Measurements from ENCODE around the gene SLC50A1.
A peak's percentile ranks its signal among the peaks of the same experiment; 100 is the strongest.
"Not testable (repeated sequence)": the region's sequence is repeated elsewhere in the genome, so short reads cannot be mapped to it uniquely, and the experiment has no call there.

The SLC50A1 gene

GRCh38 chr1:155134880-155135414 is 705 bp upstream of the SLC50A1 start:
- no peaks in the 10 kb centered on the region for H3K9me3 ChIP-seq (ENCODE audit: control insufficient read depth, low read length)
- H3K27me3 ChIP-seq (replicated peaks; ENCODE audit: control insufficient read depth, insufficient read depth, low read length, poor library complexity, severe bottlenecking) = no peaks in the 10 kb centered on the region
- peak overlapping the region; percentile 89 for H3K4me3 ChIP-seq (ENCODE audit: insufficient read depth, low read depth, low read length, poor library complexity, severe bottlenecking)
- H3K27ac ChIP-seq (ENCODE audit: insufficient read depth, low read length, poor library complexity, severe bottlenecking) = peak overlapping the region; percentile 99
- H3K4me1 ChIP-seq (ENCODE audit: control insufficient read depth, insufficient read depth, low read length, poor library complexity, severe bottlenecking) = peaks cover 28% of the 10 kb centered on the region
- no peaks in the 10 kb centered on the region for H3K36me3 ChIP-seq (ENCODE audit: control insufficient read depth, insufficient read depth, low read length)
- DNase-seq = peak; percentile 34 to 45 (median 43)

DNA sequence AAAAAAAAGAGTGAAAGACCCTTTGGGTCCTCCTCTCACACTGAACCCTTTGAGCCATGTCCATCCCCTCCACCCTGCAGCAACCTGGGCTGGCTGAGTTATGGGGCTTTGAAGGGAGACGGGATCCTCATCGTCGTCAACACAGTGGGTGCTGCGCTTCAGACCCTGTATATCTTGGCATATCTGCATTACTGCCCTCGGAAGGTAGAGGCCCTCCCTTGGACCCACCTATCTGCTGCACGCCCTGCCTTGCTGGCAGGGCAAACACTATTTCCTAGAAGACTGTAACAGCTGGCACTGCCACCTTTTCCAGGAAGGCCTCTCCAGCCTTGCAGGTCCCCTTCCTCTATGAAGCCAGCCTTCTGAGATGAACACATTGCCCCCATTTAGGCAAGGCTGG is 1.1 kb downstream of the SLC50A1 start:
- peaks cover 28% of the 10 kb centered on the region for H3K4me1 ChIP-seq (ENCODE audit: control insufficient read depth, insufficient read depth, low read length, poor library complexity, severe bottlenecking)
- H3K27me3 ChIP-seq (replicated peaks; ENCODE audit: control insufficient read depth, insufficient read depth, low read length, poor library complexity, severe bottlenecking) = no peaks in the 10 kb centered on the region
- H3K4me3 ChIP-seq (ENCODE audit: insufficient read depth, low read depth, low read length, poor library complexity, severe bottlenecking) = peak overlapping the region; percentile 89
- no peaks in the 10 kb centered on the region for H3K36me3 ChIP-seq (ENCODE audit: control insufficient read depth, insufficient read depth, low read length)
- H3K27ac ChIP-seq (ENCODE audit: insufficient read depth, low read length, poor library complexity, severe bottlenecking) = peak overlapping the region; percentile 99
- DNase-seq = no peak
- no peaks in the 10 kb centered on the region for H3K9me3 ChIP-seq (ENCODE audit: control insufficient read depth, low read length)

GRCh38 chr1:155137154-155137949 is 1.7 kb downstream of the SLC50A1 start:
- Histone ChIP-seq H3K27me3 (replicated peaks; ENCODE audit: control insufficient read depth, insufficient read depth, low read length, poor library complexity, severe bottlenecking) (no peaks in the 10 kb centered on the region), H3K4me1 (ENCODE audit: control insufficient read depth, insufficient read depth, low read length, poor library complexity, severe bottlenecking) (peaks cover 28% of the 10 kb centered on the region), H3K4me3 (ENCODE audit: insufficient read depth, low read depth, low read length, poor library complexity, severe bottlenecking) (peak overlapping the region; percentile 89), H3K9me3 (ENCODE audit: control insufficient read depth, low read length) (no peaks in the 10 kb centered on the region), H3K36me3 (ENCODE audit: control insufficient read depth, insufficient read depth, low read length) (no peaks in the 10 kb centered on the region), H3K27ac (ENCODE audit: insufficient read depth, low read length, poor library complexity, severe bottlenecking) (peak overlapping the region; percentile 99)
- no peak for DNase-seq

DNA sequence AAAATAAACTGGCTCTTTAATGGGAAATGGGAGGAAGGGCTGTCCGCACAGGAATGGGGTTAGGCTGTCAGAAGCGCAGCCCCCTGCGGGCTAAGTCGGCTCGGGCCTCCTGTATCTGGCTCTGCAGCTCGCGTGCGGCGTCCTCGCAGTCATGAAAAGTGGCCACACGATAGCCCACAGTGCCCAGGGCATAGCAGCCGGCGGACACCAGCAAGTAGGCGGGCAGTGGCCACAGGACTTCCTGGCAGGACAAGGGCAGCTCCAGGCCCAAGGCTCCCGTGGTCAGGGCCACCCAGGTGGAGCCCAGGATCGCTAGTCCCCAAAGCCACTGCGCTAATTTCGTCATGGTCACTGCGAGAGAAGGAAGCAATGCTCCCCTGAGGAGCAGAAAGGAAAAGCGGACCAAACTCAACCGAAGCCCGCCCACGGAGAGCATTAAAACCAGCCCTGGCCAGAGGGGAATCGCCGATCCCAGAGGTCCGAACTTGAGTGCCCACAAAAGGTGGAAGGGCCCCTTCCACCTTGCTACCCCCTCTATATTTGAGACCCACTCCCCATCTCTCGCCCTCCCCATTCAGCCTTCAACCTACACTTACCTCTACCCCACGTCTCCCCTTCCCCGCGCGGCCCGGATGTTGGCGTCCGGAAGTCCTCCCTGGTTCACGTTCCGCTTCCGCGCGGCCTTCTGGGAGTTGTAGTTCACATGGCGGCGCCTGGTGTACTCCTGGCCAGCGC is 4.4 kb downstream of the SLC50A1 start, which contains the start of gene DPM3:
TSS of gene DPM3 (minus strand) at position 637 of the 735 bp plus-strand sequence. CDS start at position 346, 291 bp downstream.
- peaks cover 24% of the 10 kb centered on the region for H3K4me1 ChIP-seq (ENCODE audit: control insufficient read depth, insufficient read depth, low read length, poor library complexity, severe bottlenecking)
- no peaks in the 10 kb centered on the region for H3K9me3 ChIP-seq (ENCODE audit: control insufficient read depth, low read length)
- H3K27me3 ChIP-seq (replicated peaks; ENCODE audit: control insufficient read depth, insufficient read depth, low read length, poor library complexity, severe bottlenecking) = no peaks in the 10 kb centered on the region
- peak within 1 kb of the TSS; percentile 71 for H3K4me3 ChIP-seq (ENCODE audit: insufficient read depth, low read depth, low read length, poor library complexity, severe bottlenecking)
- H3K36me3 ChIP-seq (ENCODE audit: control insufficient read depth, insufficient read depth, low read length) = no peaks in the 10 kb centered on the region
- peak; percentile 70 to 82 (median 79) for DNase-seq
- peak within 1 kb of the TSS; percentile 78 for H3K27ac ChIP-seq (ENCODE audit: insufficient read depth, low read length, poor library complexity, severe bottlenecking)

DNA sequence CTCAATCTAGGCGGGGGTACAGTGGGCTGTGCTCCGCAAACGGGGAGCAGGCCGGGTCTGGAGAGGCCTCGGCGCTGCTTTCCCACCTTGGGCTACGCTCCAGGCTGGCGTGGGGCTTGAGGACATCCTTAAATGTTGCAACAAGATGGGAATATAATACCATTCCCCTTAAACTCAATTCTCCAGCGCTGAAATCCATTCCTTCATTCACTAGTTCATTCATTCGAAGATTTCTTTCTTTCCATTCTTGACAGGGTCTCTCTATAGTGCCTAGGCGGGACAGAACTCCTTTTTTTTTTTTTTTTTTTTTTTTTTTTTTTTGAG is 4.9 kb downstream of the SLC50A1 start:
- Histone ChIP-seq H3K27ac (ENCODE audit: insufficient read depth, low read length, poor library complexity, severe bottlenecking) (no peak overlapping the region), H3K27me3 (replicated peaks; ENCODE audit: control insufficient read depth, insufficient read depth, low read length, poor library complexity, severe bottlenecking) (no peaks in the 10 kb centered on the region), H3K36me3 (ENCODE audit: control insufficient read depth, insufficient read depth, low read length) (no peaks in the 10 kb centered on the region), H3K4me3 (ENCODE audit: insufficient read depth, low read depth, low read length, poor library complexity, severe bottlenecking) (peak overlapping the region; percentile 71), H3K9me3 (ENCODE audit: control insufficient read depth, low read length) (no peaks in the 10 kb centered on the region), H3K4me1 (ENCODE audit: control insufficient read depth, insufficient read depth, low read length, poor library complexity, severe bottlenecking) (peaks cover 20% of the 10 kb centered on the region)
- no peak for DNase-seq

DNA sequence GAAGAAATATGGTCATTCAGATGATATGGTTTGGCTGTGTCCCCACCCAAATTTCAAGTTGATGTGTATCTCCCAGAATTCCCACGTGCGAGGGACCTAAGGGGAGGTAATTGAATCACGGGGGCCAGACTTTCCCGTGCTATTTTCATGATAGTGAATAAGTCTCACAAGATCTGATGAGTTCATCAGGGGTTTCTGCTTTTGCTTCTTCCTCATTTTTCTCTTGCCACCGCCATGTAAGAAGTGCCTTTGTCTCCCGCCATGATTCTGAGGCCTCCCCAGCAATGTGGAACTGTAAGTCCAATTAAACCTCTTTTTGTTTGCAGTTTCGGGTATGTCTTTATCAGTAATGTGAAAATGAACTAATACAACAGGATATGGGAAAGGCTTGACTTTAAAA is 6.1 kb downstream of the SLC50A1 start:
- H3K27me3 ChIP-seq (replicated peaks; ENCODE audit: control insufficient read depth, insufficient read depth, low read length, poor library complexity, severe bottlenecking) = no peaks in the 10 kb centered on the region
- no peak for DNase-seq
- H3K27ac ChIP-seq (ENCODE audit: insufficient read depth, low read length, poor library complexity, severe bottlenecking) = no peak overlapping the region
- no peak overlapping the region for H3K4me3 ChIP-seq (ENCODE audit: insufficient read depth, low read depth, low read length, poor library complexity, severe bottlenecking)
- no peaks in the 10 kb centered on the region for H3K36me3 ChIP-seq (ENCODE audit: control insufficient read depth, insufficient read depth, low read length)
- no peaks in the 10 kb centered on the region for H3K9me3 ChIP-seq (ENCODE audit: control insufficient read depth, low read length)
- H3K4me1 ChIP-seq (ENCODE audit: control insufficient read depth, insufficient read depth, low read length, poor library complexity, severe bottlenecking) = peaks cover 16% of the 10 kb centered on the region

DNA sequence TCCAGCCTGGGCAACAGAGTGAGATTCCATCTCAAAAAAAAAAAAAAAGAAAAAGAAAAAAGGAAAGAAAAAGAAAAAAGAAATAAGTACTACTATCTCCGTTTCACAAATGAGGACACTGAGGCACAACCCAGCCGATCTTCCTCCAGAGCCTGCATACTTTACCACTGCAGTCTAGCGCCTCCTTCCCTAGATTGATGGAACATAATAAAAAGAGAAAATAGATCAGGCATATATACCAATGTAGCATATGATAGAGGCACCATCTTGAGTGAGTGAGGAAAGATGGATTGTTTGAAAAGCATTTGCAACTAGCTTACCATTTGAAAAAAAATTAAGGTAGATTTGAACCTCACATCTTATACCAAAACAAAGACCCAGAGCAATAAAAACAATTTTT is 9.8 kb downstream of the SLC50A1 start:
- Histone ChIP-seq H3K4me1 (ENCODE audit: control insufficient read depth, insufficient read depth, low read length, poor library complexity, severe bottlenecking) (no peaks in the 10 kb centered on the region), H3K27me3 (replicated peaks; ENCODE audit: control insufficient read depth, insufficient read depth, low read length, poor library complexity, severe bottlenecking) (no peaks in the 10 kb centered on the region), H3K9me3 (ENCODE audit: control insufficient read depth, low read length) (no peaks in the 10 kb centered on the region), H3K4me3 (ENCODE audit: insufficient read depth, low read depth, low read length, poor library complexity, severe bottlenecking) (no peak overlapping the region), H3K36me3 (ENCODE audit: control insufficient read depth, insufficient read depth, low read length) (no peaks in the 10 kb centered on the region), H3K27ac (ENCODE audit: insufficient read depth, low read length, poor library complexity, severe bottlenecking) (no peak overlapping the region)
- DNase-seq = no peak

GRCh38 chr1:155155996-155156643 is 20.5 kb downstream of the SLC50A1 start:
- not testable (repeated sequence) for H3K4me1 ChIP-seq (ENCODE audit: control insufficient read depth, insufficient read depth, low read length, poor library complexity, severe bottlenecking); H3K27ac ChIP-seq (ENCODE audit: insufficient read depth, low read length, poor library complexity, severe bottlenecking); H3K36me3 ChIP-seq (ENCODE audit: control insufficient read depth, insufficient read depth, low read length); H3K9me3 ChIP-seq (ENCODE audit: control insufficient read depth, low read length); DNase-seq; H3K27me3 ChIP-seq (replicated peaks; ENCODE audit: control insufficient read depth, insufficient read depth, low read length, poor library complexity, severe bottlenecking); H3K4me3 ChIP-seq (ENCODE audit: insufficient read depth, low read depth, low read length, poor library complexity, severe bottlenecking)

- Histone ChIP-seq H3K4me3 (ENCODE audit: insufficient read depth, low read depth, low read length, poor library complexity, severe bottlenecking) (no peak overlapping the region), H3K36me3 (ENCODE audit: control insufficient read depth, insufficient read depth, low read length) (no peaks in the 10 kb centered on the region), H3K27me3 (replicated peaks; ENCODE audit: control insufficient read depth, insufficient read depth, low read length, poor library complexity, severe bottlenecking) (no peaks in the 10 kb centered on the region), H3K27ac (ENCODE audit: insufficient read depth, low read length, poor library complexity, severe bottlenecking) (no peak overlapping the region), H3K9me3 (ENCODE audit: control insufficient read depth, low read length) (no peaks in the 10 kb centered on the region), H3K4me1 (ENCODE audit: control insufficient read depth, insufficient read depth, low read length, poor library complexity, severe bottlenecking) (no peaks in the 10 kb centered on the region)
- DNase-seq = no peak
Measured at GRCh38 chr1:155158991-155159390, 23.3 kb downstream of the SLC50A1 start.
